ENCODE measurements around the gene SCAF8. TPM values are rescaled to one million over a fixed set of nuclear protein-coding genes. Genes with fewer than 3 reads are reported as not detected.
A peak's percentile ranks its signal among the peaks of the same experiment; 100 is the strongest.

SCAF8 gene
- total RNA-seq, 2 donors from 2014 or later = 55.0 to 62.1 TPM

GRCh38 chr6:154873546-154873945 lies 140.3 kb downstream of the SCAF8 start:
- ATAC-seq (no peak), DNase-seq (no peak)
- Mint-ChIP-seq H3K36me3 (ENCODE audit: low read depth) (peaks cover 2% of the 10 kb centered on the region), H3K27me3 (no peaks in the 10 kb centered on the region), H3K27ac (no peak overlapping the region), H3K4me3 (no peak overlapping the region), H3K4me1 (peaks cover 12% of the 10 kb centered on the region)
- H3K9me3 ChIP-seq (ENCODE audit: control insufficient read depth, low read length, poor library complexity, severe bottlenecking) = no peaks in the 10 kb centered on the region

GRCh38 chr6:154874773-154875592 lies 141.8 kb downstream of the SCAF8 start:
- H3K4me1 Mint-ChIP-seq = peaks cover 12% of the 10 kb centered on the region
- DNase-seq (no peak), ATAC-seq (no peak)
- peak overlapping the region; percentile 27 for H3K27ac Mint-ChIP-seq
- H3K4me3 Mint-ChIP-seq = no peak overlapping the region
- H3K9me3 ChIP-seq (ENCODE audit: control insufficient read depth, low read length, poor library complexity, severe bottlenecking) = no peaks in the 10 kb centered on the region
- H3K27me3 Mint-ChIP-seq = no peaks in the 10 kb centered on the region
- H3K36me3 Mint-ChIP-seq (ENCODE audit: low read depth) = peaks cover 2% of the 10 kb centered on the region

- Mint-ChIP-seq H3K4me1 (peaks cover 12% of the 10 kb centered on the region), H3K36me3 (ENCODE audit: low read depth) (peaks cover 2% of the 10 kb centered on the region), H3K4me3 (no peak overlapping the region), H3K27me3 (no peaks in the 10 kb centered on the region), H3K27ac (no peak overlapping the region)
- no peak for DNase-seq
- no peaks in the 10 kb centered on the region for H3K9me3 ChIP-seq (ENCODE audit: control insufficient read depth, low read length, poor library complexity, severe bottlenecking)
- no peak for ATAC-seq
These were observed 143.5 kb downstream of the SCAF8 start for GRCh38 chr6:154876486-154877280.

- no peaks in the 10 kb centered on the region for H3K9me3 ChIP-seq (ENCODE audit: control insufficient read depth, low read length, poor library complexity, severe bottlenecking)
- Mint-ChIP-seq H3K4me1 (peaks cover 10% of the 10 kb centered on the region), H3K36me3 (ENCODE audit: low read depth) (peaks cover 2% of the 10 kb centered on the region), H3K27ac (peak overlapping the region; percentile 21), H3K27me3 (no peaks in the 10 kb centered on the region), H3K4me3 (no peak overlapping the region)
- DNase-seq = no peak
- no peak for ATAC-seq
These were observed 145.8 kb downstream of the SCAF8 start for GRCh38 chr6:154878871-154879491.

- H3K9me3 ChIP-seq (ENCODE audit: control insufficient read depth, low read length, poor library complexity, severe bottlenecking) = no peaks in the 10 kb centered on the region
- no peaks in the 10 kb centered on the region for H3K27me3 Mint-ChIP-seq
- no peak overlapping the region for H3K27ac Mint-ChIP-seq
- no peak overlapping the region for H3K4me3 Mint-ChIP-seq
- H3K4me1 Mint-ChIP-seq = peaks cover 2% of the 10 kb centered on the region
- DNase-seq (no peak), ATAC-seq (no peak)
- no peaks in the 10 kb centered on the region for H3K36me3 Mint-ChIP-seq (ENCODE audit: low read depth)
These were observed 148.9 kb downstream of the SCAF8 start for GRCh38 chr6:154882107-154882506.

Other genes starting within 250 kb of the SCAF8 start
- gene CNKSR3, start 222.7 kb upstream of the SCAF8 start, total RNA-seq = not detected

Measured in T-helper 17 cell (primary cell).